Common myeloid progenitor, CD34-positive (primary cell): Measurements from ENCODE around the gene GPRC5C. TPM values are rescaled to one million over a fixed set of nuclear protein-coding genes. Genes with fewer than 3 reads are reported as not detected.

Experiments used
- CTCF ChIA-PET: fragments of 350-600 bp; sonication (Branson Sonifier 250); formaldehyde crosslinking; loops from one replicate; lab custom pipeline; 2021; ENCODE audit warnings: antibody characterized with exemption; lab: Charles Lee
- POLR2A ChIA-PET: fragments of 350-600 bp; sonication (Branson Sonifier 250); formaldehyde crosslinking; loops from one replicate; lab custom pipeline; 2021; ENCODE audit warnings: antibody characterized with exemption; lab: Charles Lee
- DNase-seq, 3 donors: peaks; one replicate each; pipeline versions ENCODE4 v3.0.0 to v3.0.0-alpha.2; 2013
- H3K27ac ChIP-seq, 2 experiments: 1 replicate in 1 of 2; 2 replicates in 1 of 2; pipeline ENCODE4 v1.7.0; 2013; ENCODE audit warnings: inconsistent platforms in 2 of 2, low read length in 2 of 2, mild to moderate bottlenecking in 2 of 2, low read depth in 1 of 2, moderate library complexity in 1 of 2; ENCODE audit not compliant: severe bottlenecking in 2 of 2, insufficient read depth in 1 of 2, poor library complexity in 1 of 2
- H3K27me3 ChIP-seq, 5 experiments: replicated peaks in 2 of 5; 1 replicate in 3 of 5; 2 replicates in 2 of 5; pipeline versions ENCODE4 v1.6.1 to v1.7.0; 2013; ENCODE audit warnings: low read length in 4 of 5, mild to moderate bottlenecking in 2 of 5, moderate library complexity in 2 of 5, inconsistent platforms in 1 of 5; ENCODE audit not compliant: insufficient read depth in 5 of 5, control insufficient read depth in 4 of 5
- H3K36me3 ChIP-seq, 4 experiments: 1 replicate in 2 of 4; 2 replicates in 2 of 4; pipeline versions ENCODE4 v1.6.1 to v1.7.0; 2013; ENCODE audit warnings: low read length in 3 of 4, control low read depth in 1 of 4, mild to moderate bottlenecking in 1 of 4; ENCODE audit not compliant: control insufficient read depth in 4 of 4, insufficient read depth in 4 of 4
- H3K4me1 ChIP-seq, 4 experiments: 1 replicate in 3 of 4; 2 replicates in 1 of 4; pipeline versions ENCODE4 v1.6.1 to v1.7.1; 2013; ENCODE audit warnings: low read length in 3 of 4, mild to moderate bottlenecking in 3 of 4, control low read depth in 1 of 4, inconsistent platforms in 1 of 4, moderate library complexity in 1 of 4; ENCODE audit not compliant: control insufficient read depth in 4 of 4, insufficient read depth in 4 of 4; ENCODE audit errors: control extremely low read depth in 1 of 4
- H3K4me3 ChIP-seq, 7 experiments: 1 replicate in 4 of 7; 2 replicates in 3 of 7; pipeline versions ENCODE4 v1.5.1 to v1.7.0; 2013; ENCODE audit warnings: mild to moderate bottlenecking in 7 of 7, low read length in 6 of 7, moderate library complexity in 6 of 7, inconsistent platforms in 2 of 7, low read depth in 2 of 7, control low read depth in 1 of 7; ENCODE audit not compliant: insufficient read depth in 4 of 7, control insufficient read depth in 1 of 7; ENCODE audit errors: extremely low read depth in 1 of 7
- H3K9me3 ChIP-seq, 5 experiments: 1 replicate in 4 of 5; 2 replicates in 1 of 5; pipeline versions ENCODE4 v1.6.1 to v1.7.1; 2013; ENCODE audit warnings: low read length in 4 of 5, mild to moderate bottlenecking in 2 of 5, inconsistent platforms in 1 of 5, low read depth in 1 of 5, moderate library complexity in 1 of 5; ENCODE audit not compliant: control insufficient read depth in 4 of 5, insufficient read depth in 2 of 5; ENCODE audit errors: control extremely low read depth in 1 of 5
- WGBS: methylation state at CpG from one replicate; pipeline ENCODE4 v1.1.5; 2013; ENCODE audit not compliant: insufficient coverage; 5-methylcytosine and 5-hydroxymethylcytosine counted together
- polyA plus RNA-seq: library from polyadenylated mRNA; unstranded; fragments of 120-200 nt; gene quantifications from one replicate; pipeline ENCODE4 v1.2.1, GENCODE V29; 2013

Gene GPRC5C, protein sequence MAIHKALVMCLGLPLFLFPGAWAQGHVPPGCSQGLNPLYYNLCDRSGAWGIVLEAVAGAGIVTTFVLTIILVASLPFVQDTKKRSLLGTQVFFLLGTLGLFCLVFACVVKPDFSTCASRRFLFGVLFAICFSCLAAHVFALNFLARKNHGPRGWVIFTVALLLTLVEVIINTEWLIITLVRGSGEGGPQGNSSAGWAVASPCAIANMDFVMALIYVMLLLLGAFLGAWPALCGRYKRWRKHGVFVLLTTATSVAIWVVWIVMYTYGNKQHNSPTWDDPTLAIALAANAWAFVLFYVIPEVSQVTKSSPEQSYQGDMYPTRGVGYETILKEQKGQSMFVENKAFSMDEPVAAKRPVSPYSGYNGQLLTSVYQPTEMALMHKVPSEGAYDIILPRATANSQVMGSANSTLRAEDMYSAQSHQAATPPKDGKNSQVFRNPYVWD
- 7.6 TPM for polyA plus RNA-seq

DNA sequence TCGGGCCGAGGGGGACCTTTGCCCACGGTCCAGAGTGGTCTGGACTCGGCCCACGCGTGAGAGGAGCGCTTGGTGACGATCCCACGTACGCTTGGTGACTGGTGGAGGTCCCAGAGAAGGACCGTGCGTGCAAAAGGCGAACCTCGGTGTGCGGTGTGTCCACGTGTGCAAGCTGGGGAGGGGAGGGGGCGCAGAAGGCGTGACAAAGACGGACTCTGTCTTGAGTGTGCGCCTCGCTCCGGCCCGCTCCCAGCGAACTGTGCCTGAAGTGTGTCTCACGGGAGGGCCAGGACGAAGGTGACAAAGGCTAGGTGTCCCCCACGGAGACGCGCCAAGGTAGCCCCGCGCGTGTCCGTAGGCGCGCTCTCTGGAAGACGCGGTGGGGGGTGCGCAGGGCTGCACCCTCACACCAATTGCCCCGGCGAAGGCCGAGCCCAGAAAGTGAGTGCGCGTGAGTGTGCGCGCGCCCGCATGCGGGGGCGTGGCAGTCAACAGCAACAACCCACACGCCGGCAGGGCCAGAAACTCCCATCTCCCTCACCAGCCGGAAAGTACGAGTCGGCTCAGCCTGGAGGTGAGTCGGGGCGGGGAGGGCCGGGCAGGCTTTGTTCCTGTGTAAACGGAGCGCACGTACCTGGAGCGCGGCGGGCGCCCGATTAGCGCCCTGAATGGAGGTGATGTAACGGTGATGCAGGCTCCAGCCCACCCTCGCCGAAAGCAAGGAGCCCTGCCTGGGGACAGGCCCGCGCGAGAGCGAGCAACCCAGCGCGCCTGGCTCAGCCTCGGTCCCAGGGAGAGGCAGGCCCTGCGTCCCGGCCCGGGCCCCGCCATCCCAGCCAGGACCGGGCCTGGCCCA lies at the start of gene GPRC5C:
Gene GPRC5C, plus strand, starts transcription at position 521 of the 856 bp plus-strand sequence. CDS start 7,689 bp downstream, outside the sequence.
- H3K4me3 ChIP-seq: peak within 1 kb of the TSS; percentile 35 to 74 (median 65)
- POLR2A ChIA-PET: no interaction called here

DNA sequence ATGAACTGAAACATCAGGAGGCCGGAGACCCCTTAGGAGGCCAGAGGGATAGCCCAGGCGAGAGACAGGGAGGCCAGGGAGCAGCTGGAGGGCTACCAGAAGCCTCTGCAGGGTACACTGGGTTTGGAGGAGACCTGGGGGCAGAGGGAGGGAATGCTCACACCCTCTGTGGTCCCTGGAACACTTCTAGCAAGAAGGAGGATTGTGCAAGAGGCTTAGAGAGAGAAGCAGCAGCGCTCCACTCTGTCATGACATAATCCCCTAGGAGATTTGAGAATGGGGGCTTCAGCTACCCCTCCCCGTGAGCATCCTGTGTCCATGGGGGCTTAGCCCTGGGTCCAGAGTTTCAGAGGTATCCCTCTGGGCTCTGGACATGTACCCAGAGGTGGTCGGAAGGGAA lies 48.7 kb upstream of the GPRC5C start:
- ChIA-PET POLR2A (no interaction called here), CTCF (interaction anchor here (1.3 to 10.4 kb wide), 4 partner anchors 20 to 149 kb away, joined by 3 to 184 read pairs (median 4); no protein-coding TSS in a partner anchor)
- H3K36me3 ChIP-seq: no peaks in the 10 kb centered on the region
- no peaks in the 10 kb centered on the region for H3K9me3 ChIP-seq
- no peak for DNase-seq
- H3K4me3 ChIP-seq: no peak overlapping the region
- no peaks in the 10 kb centered on the region for H3K27me3 ChIP-seq
- 100% methylated on average over 4 of the region's 5 CpGs for WGBS
- no peak overlapping the region for H3K27ac ChIP-seq
- H3K4me1 ChIP-seq: peaks cover 0 to 30% (median 16%) of the 10 kb centered on the region in 4 experiments

More for the DNA sequence above, at the start of gene GPRC5C:
- peaks cover 0 to 55% (median 17%) of the 10 kb centered on the region in 5 experiments for H3K27me3 ChIP-seq
- H3K9me3 ChIP-seq: no peaks in the 10 kb centered on the region
- WGBS: under 1% methylated on average over 79 of the region's 81 CpGs
- peak within 1 kb of the TSS in 1 of 2 experiments; percentile 70 for H3K27ac ChIP-seq
- peaks cover 0 to 31% (median 29%) of the 10 kb centered on the region in 4 experiments for H3K4me1 ChIP-seq
- H3K36me3 ChIP-seq: no peaks in the 10 kb centered on the region
- peak in 2 of 3 donors; percentile 58 to 69 for DNase-seq
- CTCF ChIA-PET: no interaction called here

DNA sequence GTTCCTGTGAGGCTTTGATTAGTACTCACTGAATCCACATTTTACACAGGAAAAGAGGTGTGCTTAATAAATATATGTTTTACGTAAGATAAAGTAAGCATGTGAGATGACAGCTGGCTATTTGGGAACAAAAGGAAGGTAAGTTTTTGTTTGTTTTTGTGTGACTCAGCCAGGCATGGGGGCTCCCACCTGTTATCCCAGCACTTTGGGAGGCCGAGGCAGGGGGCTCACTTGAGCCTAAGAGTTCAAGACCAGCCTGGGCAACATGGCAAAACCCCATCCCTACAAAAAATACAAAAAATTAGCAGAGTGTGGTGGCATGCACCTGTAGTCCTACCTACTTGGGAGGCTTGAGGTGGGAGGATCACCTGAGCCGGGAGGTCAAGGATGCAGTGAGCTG lies 46.7 kb upstream of the GPRC5C start:
- ChIA-PET CTCF (interaction anchor here (0.8 to 10.4 kb wide), 3 partner anchors 54 to 76 kb away, joined by 4 to 184 read pairs (median 5); no protein-coding TSS in a partner anchor), POLR2A (no interaction called here)
- Histone ChIP-seq H3K4me1 (peaks cover 0 to 14% (median 4%) of the 10 kb centered on the region in 4 experiments), H3K27ac (no peak overlapping the region), H3K4me3 (no peak overlapping the region), H3K9me3 (no peaks in the 10 kb centered on the region), H3K36me3 (no peaks in the 10 kb centered on the region), H3K27me3 (no peaks in the 10 kb centered on the region)
- WGBS: 100% methylated on average over 2 of the region's 3 CpGs
- no peak for DNase-seq

DNA sequence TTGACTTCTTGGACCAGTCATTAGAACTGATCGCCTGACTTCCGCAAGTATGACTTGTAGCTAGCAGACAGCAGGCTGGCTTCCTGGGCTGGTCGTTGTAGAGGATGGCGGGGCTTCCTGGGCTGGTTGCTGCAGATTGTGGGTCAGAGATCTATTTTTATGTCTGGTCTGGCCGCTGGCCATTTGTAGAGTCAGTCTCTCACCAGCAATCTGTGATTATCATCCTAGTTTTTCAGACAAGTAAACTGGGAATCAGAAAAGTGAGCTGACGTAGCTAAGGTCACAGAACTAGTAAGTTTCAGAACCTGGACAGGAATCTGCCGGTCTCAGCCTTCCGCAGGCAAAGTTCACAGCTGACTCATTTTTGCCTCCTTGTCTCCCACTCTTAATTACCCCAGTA lies 45.5 kb upstream of the GPRC5C start:
- Histone ChIP-seq H3K4me1 (peaks cover 0 to 9% (median 3%) of the 10 kb centered on the region in 4 experiments), H3K9me3 (no peaks in the 10 kb centered on the region), H3K4me3 (no peak overlapping the region), H3K27me3 (no peaks in the 10 kb centered on the region), H3K36me3 (no peaks in the 10 kb centered on the region), H3K27ac (no peak overlapping the region)
- POLR2A ChIA-PET: no interaction called here
- WGBS: 28% methylated on average over 6 of the region's 8 CpGs
- DNase-seq: peak in 2 of 3 donors; percentile 54 to 71
- CTCF ChIA-PET: interaction anchor here (0.8 to 10.4 kb wide), 3 partner anchors 39 to 69 kb away, joined by 3 to 184 read pairs (median 5); no protein-coding TSS in a partner anchor

DNA sequence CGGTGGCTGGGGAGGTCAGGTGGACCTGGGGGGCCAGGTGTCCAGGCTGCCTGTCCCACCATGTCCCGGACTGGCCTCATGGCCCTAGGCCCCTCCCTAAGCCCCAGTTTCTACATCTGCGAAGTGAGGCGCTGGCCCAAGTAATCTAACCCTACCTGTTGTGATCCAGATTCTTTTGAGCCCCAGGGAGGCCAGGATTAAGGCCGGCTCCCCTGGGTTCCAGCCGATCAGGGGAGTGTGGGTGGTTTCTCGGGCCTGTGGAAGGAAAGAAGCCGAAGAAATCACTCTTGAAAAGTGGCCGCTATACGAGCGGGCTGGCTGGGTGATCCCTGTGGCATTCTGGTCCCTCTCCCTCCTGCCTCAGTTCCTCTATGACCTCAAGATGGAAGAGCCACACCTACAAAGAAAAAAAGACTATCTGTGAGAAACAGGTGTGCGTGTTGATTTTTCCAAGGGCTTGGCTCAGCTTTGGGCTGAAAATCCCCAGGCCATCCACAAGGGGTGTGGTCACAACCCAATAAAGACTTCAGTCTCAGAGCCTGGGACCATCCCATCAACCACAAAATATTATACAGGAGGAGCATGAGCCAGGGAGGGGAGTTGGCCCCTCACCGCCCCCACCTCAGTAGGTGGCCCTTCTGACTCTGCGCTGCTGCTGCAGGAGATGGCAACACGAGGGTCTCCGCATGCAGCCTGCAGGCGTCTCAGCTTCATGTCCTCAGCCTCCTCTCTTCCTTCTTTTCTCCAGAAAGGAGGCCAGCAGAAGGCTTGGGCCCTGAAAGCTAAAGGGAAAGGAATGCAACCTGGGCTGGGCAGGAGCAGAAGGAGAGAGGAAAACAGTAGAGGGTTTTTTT lies 44.3 kb upstream of the GPRC5C start:
- no peak for DNase-seq
- ChIA-PET POLR2A (no interaction called here), CTCF (interaction anchor here (0.6 to 10.4 kb wide), 5 partner anchors 7 to 168 kb away, joined by 3 to 184 read pairs (median 4); no protein-coding TSS in a partner anchor)
- 89% methylated on average over 16 of the region's 17 CpGs for whole genome bisulfite sequencing
- Histone ChIP-seq H3K27me3 (no peaks in the 10 kb centered on the region), H3K4me1 (peaks cover 0 to 15% (median 10%) of the 10 kb centered on the region in 4 experiments), H3K27ac (no peak overlapping the region), H3K4me3 (no peak overlapping the region), H3K36me3 (no peaks in the 10 kb centered on the region), H3K9me3 (peaks cover 0 to 2% (median 0%) of the 10 kb centered on the region in 5 experiments)

DNA sequence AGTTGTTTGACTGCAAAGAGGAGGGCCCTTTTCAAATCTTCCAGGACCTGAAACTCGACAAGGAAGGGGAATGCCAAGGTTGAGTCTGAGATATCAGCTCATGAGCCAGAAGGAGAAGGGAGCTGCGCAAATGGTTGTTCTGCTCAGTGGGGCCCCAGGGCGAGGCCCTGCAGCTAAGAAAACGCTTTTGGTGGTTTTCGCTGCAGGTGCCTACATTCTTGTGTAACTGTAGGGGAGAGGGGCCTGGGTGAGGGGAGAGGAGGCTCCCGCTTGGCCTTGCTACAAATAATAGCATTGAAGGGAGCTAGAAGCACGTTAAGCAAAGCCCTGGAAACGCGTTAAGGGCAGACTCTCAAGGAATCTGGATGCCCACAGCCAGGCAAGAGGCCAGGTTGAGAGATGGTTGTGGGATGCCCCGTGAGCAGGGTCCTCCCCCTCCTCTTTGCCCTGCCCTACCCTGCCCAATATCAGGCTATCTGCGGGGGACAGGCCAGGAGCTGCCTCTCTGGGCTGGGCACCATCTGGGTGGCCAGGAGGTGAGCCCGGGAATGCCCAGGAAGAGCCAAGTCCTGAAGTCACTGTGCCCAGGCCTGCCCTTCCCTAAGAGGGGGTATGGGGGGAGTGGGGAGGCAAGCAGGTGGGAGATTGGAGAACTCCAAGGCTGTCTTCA lies 42.7 kb upstream of the GPRC5C start:
- Histone ChIP-seq H3K9me3 (peaks cover 0 to 2% (median 0%) of the 10 kb centered on the region in 5 experiments), H3K4me1 (peaks cover 0 to 15% (median 10%) of the 10 kb centered on the region in 4 experiments), H3K4me3 (no peak overlapping the region), H3K27ac (no peak overlapping the region), H3K36me3 (no peaks in the 10 kb centered on the region), H3K27me3 (no peaks in the 10 kb centered on the region)
- 85% methylated on average over 8 of the region's 12 CpGs for WGBS
- no peak for DNase-seq
- POLR2A ChIA-PET: no interaction called here
- CTCF ChIA-PET: interaction anchor here (1.0 to 1.5 kb wide), 6 partner anchors 9 to 143 kb away, joined by 3 to 5 read pairs (median 4); no protein-coding TSS in a partner anchor
